RWPE1 (cell line): ENCODE results near the gene PDILT.

Source experiments
- CTCF ChIA-PET: fragments of 350-600 bp; sonication (Branson Sonifier 250); formaldehyde crosslinking; extraction: SDS; loops from one replicate; lab custom pipeline; 2021; lab: Yijun Ruan, JAX
- POLR2A ChIA-PET: fragments of 400-600 bp; formaldehyde crosslinking; extraction: SDS; loops from one replicate; lab custom pipeline; 2020; ENCODE audit warnings: antibody characterized with exemption; ENCODE audit not compliant: low non-redundant PET; lab: Yijun Ruan, JAX
- DNase-seq: peaks from one replicate; pipeline ENCODE4 v3.0.0; 2012; ENCODE audit warnings: low spot score
- H3K27ac ChIP-seq: fragments of 450-650 bp; 2 replicates; pipeline ENCODE4 v1.5.1; 2017
- CTCF ChIP-seq: fragments of 450-650 bp; conservative IDR thresholded peaks from 2 replicates; pipeline ENCODE4 v1.5.1; 2017; ENCODE audit warnings: low read depth, mild to moderate bottlenecking

PDILT gene

GRCh38 chr16:20329392-20330138, 75.0 kb downstream of the PDILT start:
- ChIA-PET POLR2A (no interaction called here), CTCF (interaction anchor here (0.7 kb wide), 1 partner anchor 28 kb away, joined by 6 read pairs; no protein-coding TSS in a partner anchor)
- DNase-seq, result no peak
- TF ChIP-seq CTCF, result no peak
- no peak overlapping the region for H3K27ac ChIP-seq

DNA sequence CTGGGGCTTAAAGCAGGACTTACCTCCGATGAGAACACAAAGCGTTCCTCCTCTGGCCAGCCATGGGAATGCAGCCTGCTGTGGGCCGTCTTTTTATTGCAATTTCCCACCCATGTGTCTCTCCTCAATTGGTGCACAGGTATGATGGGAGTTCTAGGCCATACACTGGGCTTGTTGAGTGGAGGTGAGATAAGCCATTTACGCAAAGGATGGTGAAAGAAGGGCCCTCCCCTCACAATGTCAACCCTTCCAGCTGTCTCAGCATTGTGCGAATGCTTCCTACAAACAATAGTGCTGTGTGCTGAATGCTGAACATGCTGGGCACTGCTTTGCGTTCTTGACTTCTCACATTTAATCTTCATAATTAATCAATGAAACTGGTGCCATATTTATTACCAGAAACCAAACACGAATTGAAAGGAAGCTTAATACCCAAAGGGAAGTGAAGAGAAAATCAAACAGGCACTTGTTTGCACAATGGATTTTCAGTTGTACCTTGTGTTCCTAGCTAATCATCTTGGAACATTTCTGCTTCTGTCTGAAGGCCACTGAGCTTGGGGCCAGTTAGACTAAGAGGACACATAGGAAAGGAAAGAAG, 77.0 kb downstream of the PDILT start, which contains the start of gene GP2:
TSS of gene GP2 (minus strand) at position 70 of the 598 bp plus-strand sequence. CDS start 1,082 bp downstream, outside the sequence.
- TF ChIP-seq CTCF, result no peak
- CTCF ChIA-PET, result no interaction called here

DNA sequence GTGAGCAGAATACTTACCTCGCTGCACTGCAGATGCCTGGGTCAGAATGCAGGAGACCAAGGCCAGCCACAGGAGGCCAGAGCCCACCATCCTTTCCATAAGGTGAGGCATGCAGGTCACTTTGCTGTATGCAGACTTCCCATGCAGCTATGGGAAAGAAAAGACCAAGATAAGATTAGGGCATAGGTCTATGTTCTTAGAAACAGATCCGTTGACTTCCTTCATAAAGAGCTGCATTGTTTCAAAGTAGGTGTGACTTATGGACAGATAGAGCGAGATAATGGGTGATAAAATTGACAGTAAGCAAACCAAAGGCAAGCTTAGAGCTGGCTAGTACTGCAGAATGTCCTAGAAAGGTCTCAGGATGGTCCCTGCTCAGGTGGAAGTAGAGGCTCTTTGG, 78.2 kb downstream of the PDILT start:
- POLR2A ChIA-PET, result no interaction called here
- TF ChIP-seq CTCF, result no peak
- DNase-seq, result no peak
- no peak overlapping the region for H3K27ac ChIP-seq
- CTCF ChIA-PET, result no interaction called here

More for the DNA sequence above, 77.0 kb downstream of the PDILT start, which contains the start of gene GP2:
- no peak for DNase-seq
- no peak within 1 kb of the TSS for H3K27ac ChIP-seq
- POLR2A ChIA-PET, result no interaction called here

- H3K27ac ChIP-seq, result no peak overlapping the region
- TF ChIP-seq CTCF, result no peak
- ChIA-PET POLR2A (no interaction called here), CTCF (no interaction called here)
- no peak for DNase-seq
Measured at GRCh38 chr16:20325005-20325404, 79.5 kb downstream of the PDILT start.

GRCh38 chr16:20323591-20324117, 80.9 kb downstream of the PDILT start:
- DNase-seq, result no peak
- TF ChIP-seq CTCF, result no peak
- ChIA-PET CTCF (no interaction called here), POLR2A (no interaction called here)
- H3K27ac ChIP-seq, result no peak overlapping the region

- H3K27ac ChIP-seq, result no peak overlapping the region
- TF ChIP-seq CTCF, result no peak
- no peak for DNase-seq
- CTCF ChIA-PET, result interaction anchor here (0.6 kb wide), 2 partner anchors 47 to 1401 kb away, joined by 3 read pairs; no protein-coding TSS in a partner anchor
- POLR2A ChIA-PET, result interaction anchor here (0.6 kb wide), 1 partner anchor 708 kb away, joined by 3 read pairs; no protein-coding TSS in a partner anchor
Measured at GRCh38 chr16:20322696-20323095, 81.8 kb downstream of the PDILT start.
